HT1080 (cell line): Measurements from ENCODE around the gene TP53TG5. TPM values are rescaled to one million over a fixed set of nuclear protein-coding genes. Genes with fewer than 3 reads are reported as not detected.

Experiments used
- DNase-seq: peaks from one replicate; pipeline ENCODE4 v3.0.0-alpha.2; 2015; ENCODE audit warnings: low read depth
- small RNA-seq: library from RNA; depleted of rRNA; stranded (forward); fragments of <200 nt; gene quantifications from one replicate; pipeline ENCODE3, GENCODE V24; 2014
- total RNA-seq: library from RNA; depleted of rRNA; stranded (reverse); fragments of >200 nt; shearing (Covaris generic); gene quantifications from 2 replicates; pipeline ENCODE4 v1.2.3, GENCODE V29; 2014; rRNA removed

Gene TP53TG5
- total RNA-seq, 1 experiment from 2014 or later: not detected

DNA sequence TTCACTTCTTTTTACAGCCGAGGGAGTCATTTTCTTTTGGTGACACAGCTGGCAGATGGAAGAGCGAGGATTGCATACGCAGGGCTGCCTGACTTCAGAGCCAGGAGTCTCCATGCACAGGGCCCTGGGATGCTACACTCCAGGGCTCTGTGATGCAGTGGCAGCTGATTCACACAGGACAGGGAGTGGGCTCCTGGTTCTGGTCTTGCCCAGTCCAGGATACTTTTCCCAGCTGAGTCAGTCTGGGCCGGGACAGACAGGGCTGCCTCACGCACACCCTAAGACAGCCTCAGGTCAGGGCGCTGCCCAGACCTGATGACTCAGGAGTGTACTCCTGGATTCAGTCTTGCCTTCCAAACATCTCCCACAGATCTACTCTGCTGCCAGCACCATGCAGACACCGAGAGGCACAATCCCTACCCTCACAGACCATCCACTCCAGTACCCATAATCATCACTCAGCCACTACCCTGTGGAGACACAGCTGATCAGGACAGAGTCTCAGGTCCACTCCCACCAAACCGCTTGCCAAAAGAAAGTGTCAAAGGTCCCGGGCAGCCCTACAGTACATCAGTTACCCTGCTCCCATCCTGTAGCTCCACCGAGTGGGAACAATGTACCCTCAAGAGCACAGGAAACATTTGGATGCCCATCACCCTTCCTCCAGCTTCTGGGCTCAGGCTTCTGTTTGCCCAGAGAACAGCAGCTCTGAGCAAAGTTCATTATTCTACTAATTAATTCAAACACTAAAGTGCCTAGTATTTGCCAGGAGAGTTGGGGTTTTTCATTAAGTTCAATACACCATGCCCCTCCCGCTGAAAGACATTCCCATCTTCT is 41.4 kb downstream of the TP53TG5 start:
- DNase-seq: peak; percentile 96

DNA sequence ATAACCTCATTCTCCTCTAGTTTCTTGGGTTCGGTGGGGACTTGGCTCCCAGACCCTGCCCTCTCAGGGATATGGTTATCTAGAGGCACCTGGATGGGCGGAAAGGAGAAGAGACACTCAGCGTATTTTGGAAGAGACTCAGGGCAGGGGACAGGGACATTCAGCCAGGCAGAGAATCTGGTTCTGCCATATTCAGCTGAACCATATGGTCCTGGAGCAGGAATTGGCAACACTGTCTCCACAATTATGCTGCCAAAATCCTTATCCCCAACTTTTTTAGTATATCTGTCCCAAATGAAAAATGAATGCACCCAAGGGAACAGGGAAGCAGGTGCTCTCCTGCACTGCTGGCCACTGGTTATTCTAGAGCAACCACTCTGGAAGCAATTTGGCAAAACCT is 47.6 kb downstream of the TP53TG5 start:
- DNase-seq: no peak

DNA sequence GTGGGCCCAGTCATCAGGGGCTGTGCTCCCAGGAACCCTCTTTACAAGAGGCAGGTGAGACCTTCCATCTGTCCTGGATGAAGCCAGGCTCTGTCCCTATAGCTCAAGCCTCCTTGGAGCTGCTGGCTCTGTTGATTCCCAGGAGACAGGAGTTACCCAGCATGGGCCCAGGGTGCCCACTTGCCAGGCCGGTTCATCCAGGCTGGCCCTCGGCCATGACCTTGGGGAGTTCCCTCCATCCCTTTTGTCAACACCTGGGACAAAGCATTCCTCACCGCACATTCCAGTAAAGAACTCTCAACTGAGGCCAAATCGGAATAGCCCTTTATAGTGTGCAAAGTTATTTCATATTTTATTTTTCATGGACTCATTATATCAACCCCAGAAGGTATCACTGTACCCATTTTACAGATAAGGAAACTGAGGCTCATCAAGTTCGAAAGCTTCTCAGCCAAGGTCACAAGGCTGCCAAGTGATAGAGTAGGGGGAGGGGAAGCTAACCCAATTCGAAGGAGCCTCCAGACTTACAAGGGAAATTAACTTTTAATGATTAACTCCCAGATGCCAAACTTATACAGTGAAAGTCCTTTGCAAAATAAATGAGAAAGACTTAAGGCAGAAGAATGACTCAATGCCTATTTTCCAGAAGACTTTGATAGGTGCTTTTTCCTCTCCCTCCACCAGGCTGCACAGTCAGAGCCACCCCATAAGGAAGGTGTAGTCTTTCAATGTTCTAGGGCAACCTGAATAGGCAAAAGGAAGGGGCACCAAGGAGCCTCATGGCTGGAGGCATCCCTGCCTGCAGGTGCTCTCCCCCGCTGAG is 48.4 kb downstream of the TP53TG5 start:
- no peak for DNase-seq

DNA sequence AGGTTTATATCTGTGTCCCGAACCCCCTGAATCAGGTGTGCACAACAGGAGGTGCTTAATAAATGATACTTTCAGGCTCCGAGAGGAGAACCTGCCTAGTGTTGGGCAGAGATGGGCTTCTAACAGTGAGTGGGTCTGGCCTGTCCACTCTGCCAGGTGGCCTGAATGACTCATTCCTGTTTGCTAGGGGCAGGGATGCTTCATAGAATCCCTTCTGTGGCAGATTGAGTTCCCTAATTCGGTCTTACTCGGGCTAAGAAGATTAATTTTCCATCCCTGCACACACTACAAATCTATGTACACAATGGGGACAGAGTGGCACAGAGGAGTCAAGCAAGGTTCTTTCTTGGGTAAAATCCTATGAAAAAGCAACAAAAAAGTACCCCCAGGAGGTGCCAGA is 49.7 kb downstream of the TP53TG5 start:
- no peak for DNase-seq

DNA sequence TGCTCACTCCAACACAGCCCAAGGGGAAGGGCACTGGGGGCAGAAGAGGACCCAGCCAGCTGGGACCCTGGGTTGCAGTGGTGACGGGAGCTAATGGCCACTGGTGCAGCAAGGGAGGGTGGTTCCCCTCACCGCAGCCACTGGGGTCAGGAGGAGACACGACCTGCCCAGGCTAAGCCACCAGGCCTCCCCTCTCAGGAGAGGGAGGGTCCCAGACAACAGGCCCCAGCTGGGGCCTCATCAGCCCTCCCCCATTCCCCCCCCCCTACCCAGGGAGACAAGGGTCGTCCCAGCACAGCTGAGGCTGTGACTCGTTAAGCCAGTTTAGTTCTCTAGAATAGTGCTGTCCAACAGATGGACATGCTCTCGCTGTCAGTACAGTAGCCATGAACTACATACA is 52.8 kb downstream of the TP53TG5 start:
- DNase-seq: no peak

DNA sequence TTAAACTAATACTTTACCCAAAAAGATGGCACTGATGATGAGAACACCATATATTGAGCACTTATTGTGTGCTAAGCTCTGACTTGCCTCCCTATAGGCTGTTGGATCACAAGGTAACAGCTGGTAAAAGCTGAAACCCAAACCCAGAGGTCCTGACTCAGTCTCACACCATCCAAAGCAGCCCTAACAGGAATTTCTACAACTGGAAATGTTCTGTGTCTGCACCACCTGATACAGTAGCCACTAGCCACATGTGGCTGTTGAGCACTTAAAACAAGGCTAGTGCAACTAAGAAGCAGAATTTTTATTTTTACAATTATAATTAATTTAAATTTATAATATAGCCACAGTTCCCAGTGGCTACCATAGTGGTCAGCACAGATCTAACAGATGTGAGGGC is 54.4 kb downstream of the TP53TG5 start:
- no peak for DNase-seq

DNA sequence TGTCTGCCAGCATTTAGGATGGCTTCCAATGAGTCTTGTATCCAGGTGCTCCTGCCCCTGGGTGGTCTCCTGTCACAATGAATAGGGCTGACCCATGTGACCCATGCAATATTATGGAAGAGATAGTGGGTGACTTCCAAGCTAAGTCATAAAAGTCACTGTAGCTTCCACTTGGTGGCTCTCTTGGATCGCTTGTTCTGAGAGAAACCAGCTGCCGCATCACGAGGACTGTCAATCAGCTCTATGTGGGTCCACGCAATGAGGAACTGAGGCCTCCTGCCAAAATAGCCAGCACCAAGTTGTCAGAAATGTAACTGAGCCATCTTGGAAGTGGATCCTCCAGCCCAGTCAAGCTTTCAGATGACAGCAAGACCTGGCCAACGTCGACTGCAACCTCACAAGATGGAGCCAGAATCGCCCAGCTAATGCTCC is 55.2 kb downstream of the TP53TG5 start:
- no peak for DNase-seq

Small RNA genes within 50 kb of the gene (small RNA-seq; reads per million reads assigned to genes)
- not detected for gene MIR6812

Other genes starting within 250 kb of the TP53TG5 start
- gene PI3, start 203.4 kb downstream of the TP53TG5 start, total RNA-seq: not detected in 2 replicates
- gene SEMG1, start 171.3 kb downstream of the TP53TG5 start, total RNA-seq: not detected in 2 replicates
- gene SEMG2, start 157.0 kb downstream of the TP53TG5 start, total RNA-seq: not detected in 2 replicates
- gene SLPI, start 123.8 kb downstream of the TP53TG5 start, total RNA-seq: not detected in 2 replicates
- gene RBPJL, start 71.5 kb downstream of the TP53TG5 start, total RNA-seq: not detected in 2 replicates
- 0.10 TPM in 1 of 2 replicates, not detected in the other for gene MATN4, start 70.0 kb downstream of the TP53TG5 start, total RNA-seq
- gene SDC4, start 29.9 kb downstream of the TP53TG5 start, total RNA-seq: 47.8 and 53.4 TPM in 2 replicates
- gene SYS1, start 15.2 kb downstream of the TP53TG5 start, total RNA-seq: 16.2 and 28.9 TPM in 2 replicates
- gene DBNDD2, start 30.0 kb upstream of the TP53TG5 start, total RNA-seq: 10.1 and 16.8 TPM in 2 replicates
- 88.5 and 139 TPM in 2 replicates for gene PIGT, start 37.8 kb upstream of the TP53TG5 start, total RNA-seq
- not detected in 2 replicates for gene WFDC2, start 91.4 kb upstream of the TP53TG5 start, total RNA-seq
- gene SPINT3, start 137.3 kb upstream of the TP53TG5 start, total RNA-seq: not detected in 2 replicates
- gene WFDC6, start 161.2 kb upstream of the TP53TG5 start, total RNA-seq: not detected in 2 replicates
- not detected in 2 replicates for gene EPPIN, start 169.1 kb upstream of the TP53TG5 start, total RNA-seq
- not detected in 2 replicates for gene WFDC8, start 201.0 kb upstream of the TP53TG5 start, total RNA-seq